Tibial nerve (tissue), 3 donors: ENCODE results near the gene FAM83E.

Experiments used
- CTCF ChIP-seq, 5 experiments: fragments of 200-600 bp in 3 of 5; fragments of 450-650 bp in 2 of 5; sonication (generic) in 3 of 5; IDR thresholded peaks; one replicate each; pipeline ENCODE4 v1.5.1; 2016 to 2019; ENCODE audit warnings: antibody characterized with exemption in 5 of 5, mild to moderate bottlenecking in 3 of 5, moderate library complexity in 2 of 5
- POLR2A ChIP-seq, 2 donors: fragments of 450-650 bp; IDR thresholded peaks; one replicate each; pipeline ENCODE4 v1.6.1; 2017; ENCODE audit warnings: antibody characterized with exemption in 2 of 2, mild to moderate bottlenecking in 2 of 2, moderate library complexity in 2 of 2

GRCh38 chr19:48611872-48612271, 3.0 kb downstream of the FAM83E start:
- TF ChIP-seq CTCF (IDR thresholded peaks at IDR 0.05) (no peak), POLR2A (IDR thresholded peaks at IDR 0.05) (no peak)
